HG02588 (cell line): ENCODE data around the gene POLR3GL.

ENCODE experiments used
- ATAC-seq: cut with Tn5 transposase; IDR thresholded peaks from one replicate; pipeline ENCODE4 v1.9.1; 2021; ENCODE audit warnings: mild to moderate bottlenecking, moderate library complexity; ENCODE audit not compliant: unreplicated experiment

The POLR3GL gene

DNA sequence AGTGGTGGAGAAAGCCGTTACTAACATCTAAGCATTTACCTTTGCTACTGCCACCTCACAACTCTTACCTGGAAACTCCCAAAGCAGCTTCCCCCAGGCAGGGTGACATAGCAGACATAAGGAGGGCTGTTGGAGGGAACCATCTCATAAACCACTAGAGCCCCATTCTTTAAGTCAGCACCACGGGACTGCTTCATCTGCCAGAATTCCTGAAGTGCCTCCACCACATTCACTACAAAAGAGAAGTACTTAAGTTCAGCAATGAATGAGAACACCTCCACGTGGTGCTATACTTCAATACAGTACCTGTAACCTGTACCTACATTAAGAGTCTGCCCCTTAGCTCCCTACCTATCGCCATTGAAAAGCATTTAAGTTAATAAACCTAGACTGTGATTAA is 16.9 kb upstream of the POLR3GL start:
- no peak for ATAC-seq

DNA sequence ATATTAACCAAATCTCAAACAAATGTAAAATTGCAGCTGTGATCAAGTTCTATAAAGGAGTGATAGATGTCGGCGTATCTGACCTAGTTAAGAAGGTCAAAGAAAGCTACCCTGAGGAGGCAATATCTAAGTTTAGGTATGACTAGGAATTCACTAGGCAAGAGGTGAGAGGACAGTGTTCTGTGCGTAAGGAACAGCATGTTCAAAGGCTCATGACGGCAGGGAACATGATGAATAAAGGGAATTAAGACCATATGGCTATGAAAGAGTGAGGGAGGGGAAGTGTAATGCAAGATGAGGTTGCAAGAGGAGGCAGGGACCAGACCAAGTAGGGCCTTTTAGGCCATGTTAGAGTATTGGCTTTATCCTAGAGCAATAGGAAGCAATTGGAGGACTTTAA is 15.3 kb upstream of the POLR3GL start:
- no peak for ATAC-seq

DNA sequence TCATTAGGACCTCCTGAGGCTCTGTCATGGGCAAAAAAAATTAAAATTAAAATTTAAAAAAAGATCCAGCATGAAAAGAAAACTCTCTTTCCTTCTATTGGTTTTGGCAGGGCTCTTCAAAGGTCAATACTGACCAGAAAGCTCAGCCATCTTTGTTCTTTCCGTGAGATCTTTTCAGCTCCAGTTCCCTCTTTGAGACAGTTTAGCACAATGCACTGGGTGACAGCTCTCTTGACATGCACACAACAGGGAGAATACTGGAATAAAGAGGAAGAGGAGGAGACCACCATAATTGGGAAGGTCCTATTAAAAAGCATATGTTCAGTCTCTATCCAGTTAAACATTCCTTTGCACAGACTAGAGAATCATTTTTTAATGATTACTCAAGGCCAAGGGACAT is 13.0 kb upstream of the POLR3GL start:
- ATAC-seq = no peak

DNA sequence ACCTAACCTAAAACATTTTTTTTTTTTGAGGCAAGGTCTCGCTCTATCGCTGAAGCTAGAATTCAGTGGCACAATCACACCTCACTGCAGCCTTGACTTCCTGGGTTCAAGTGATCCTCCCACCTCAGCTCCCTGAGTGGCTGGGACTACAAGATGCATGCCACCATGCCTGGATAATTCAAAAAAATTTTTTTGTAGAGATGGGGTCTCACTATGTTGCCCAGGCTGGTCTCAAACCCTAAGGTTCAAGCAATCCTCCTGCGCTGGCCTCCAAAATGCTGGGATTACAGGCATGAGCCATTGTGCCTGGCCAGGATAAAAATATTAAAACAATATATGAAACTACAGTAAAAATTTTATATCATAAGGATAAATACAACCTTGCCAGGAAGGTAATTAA is 11.6 kb upstream of the POLR3GL start:
- ATAC-seq = no peak

DNA sequence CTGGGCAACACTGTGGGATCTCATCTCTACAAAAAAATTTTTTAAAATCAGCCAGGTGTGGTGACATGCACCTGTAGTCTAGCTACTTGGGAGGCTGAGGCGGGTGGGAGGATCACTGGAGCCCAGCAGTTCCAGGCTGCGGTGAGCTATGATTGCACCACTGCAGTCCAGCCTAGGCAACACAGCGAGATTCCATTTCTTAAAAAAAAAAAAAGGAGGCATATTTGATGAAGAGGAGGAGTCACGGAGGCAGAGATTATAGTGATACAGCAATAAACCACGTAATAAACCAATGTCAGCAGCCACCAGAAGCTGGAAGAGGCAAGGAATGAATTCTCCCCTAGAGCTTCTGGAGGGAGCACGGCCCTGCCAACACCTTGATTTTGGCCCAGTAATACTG is 10.6 kb upstream of the POLR3GL start:
- ATAC-seq = no peak

DNA sequence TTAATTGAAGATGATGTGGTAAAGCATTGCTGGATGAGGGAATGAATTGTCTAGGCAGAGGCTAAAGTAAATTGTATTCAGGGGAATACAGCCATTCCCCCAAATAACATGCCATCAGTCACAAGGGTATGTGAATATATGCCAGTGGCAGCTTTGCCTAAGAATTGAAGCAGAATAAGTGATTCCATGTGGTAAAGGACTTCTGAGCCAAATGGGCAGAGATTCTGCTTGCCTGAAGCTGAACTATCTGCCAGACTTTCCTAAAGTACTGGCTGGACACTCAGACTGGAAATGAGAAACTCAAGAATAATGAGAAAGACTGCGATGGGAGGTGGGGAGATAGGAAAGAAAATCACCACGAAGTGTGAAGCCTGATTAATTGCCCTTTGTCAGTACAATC is 9.1 kb upstream of the POLR3GL start:
- no peak for ATAC-seq

DNA sequence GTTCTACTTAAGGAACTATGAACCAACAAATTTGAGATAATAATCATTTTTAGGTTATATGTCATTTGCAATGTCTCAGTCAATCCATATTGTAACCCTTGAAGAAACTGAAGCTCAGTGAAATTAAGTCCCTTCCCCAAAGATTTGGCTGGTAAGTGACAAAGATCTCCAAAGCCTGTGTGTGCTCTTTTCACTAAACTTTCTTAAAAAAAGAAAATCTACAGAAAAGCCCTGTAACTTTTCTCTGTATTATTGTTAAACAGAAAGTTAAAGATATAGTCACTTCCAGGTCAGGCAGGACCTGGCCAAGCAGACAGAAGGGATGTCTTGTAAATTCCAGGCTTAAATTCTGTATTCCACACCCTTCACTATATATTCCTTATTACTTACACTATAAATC is 8.1 kb upstream of the POLR3GL start:
- no peak for ATAC-seq

DNA sequence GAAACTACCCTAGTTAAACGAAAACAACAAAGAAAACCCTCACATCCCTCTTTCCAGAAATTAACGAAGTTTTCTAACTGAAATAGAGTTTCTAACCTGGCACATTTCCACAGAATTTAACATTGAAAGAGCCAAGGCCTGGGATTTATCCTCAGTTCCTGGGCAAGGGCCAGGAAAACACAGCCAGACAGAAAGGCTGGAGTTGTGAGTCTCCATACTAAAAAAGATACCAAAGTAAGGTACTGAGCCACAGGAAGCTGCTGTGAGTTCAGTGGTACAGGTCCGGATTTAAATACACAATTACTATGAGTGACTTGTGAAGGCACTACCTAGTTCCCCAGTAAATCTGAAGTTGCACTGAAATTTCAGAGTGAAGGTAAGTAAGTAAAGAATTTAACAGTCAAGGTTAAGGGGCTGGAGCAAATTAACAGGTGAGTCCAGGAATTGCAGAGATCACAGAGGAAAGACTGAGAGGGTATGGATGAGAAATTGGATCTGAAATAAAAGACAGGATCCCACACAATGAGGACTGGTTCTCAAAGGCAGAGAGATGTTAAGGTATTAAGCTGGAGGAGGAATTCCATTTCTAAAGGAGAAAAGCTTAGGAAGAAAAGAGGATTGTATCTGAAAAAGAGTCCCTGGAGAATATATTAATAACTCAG is 7.6 kb upstream of the POLR3GL start:
- no peak for ATAC-seq

DNA sequence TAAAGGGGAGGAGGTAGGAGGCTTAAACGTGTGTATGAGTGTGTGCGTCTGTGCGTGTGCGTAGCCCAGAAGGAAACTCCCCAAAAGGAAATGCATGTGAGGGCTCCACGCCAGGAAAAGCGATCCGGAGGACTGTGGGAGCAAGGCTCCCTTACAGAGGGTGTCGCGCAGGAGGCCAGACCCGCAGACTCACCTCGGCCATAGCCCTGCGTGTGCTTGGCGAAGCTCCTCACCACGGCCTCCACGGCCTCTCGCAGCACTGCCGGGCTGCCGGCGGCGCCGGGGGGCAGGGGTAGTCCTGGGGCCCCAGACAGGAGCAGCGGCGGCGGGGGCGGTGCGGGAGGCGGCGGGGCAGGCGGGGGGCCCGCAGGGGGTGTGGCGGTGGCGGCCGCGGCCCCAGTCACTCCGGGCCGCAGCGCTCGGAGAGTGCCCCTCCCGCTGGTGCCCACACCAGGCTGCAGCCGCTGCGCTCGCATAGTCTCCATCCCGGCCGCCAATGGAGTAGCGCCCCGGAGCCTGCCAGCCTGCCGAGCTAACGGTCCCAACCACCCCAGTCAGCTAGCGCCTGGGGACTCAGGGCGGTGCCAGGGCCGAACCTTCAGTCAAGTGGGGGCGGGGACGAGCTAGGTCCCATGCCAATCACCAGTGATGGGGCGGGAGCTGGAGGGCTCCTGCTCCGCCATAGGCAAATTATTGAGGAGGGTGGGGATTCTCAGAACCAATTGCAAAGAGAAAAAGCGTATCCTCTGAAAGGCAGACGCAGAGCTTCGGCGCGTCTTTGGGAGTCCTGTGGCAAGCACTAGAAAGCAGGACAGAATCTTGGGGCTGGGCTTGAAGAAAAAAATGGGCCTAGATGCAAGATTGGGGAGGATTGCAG is 6.8 kb upstream of the POLR3GL start, which contains the start of gene LIX1L:
Gene LIX1L (minus strand): TSS at position 575 of the 877 bp plus-strand sequence. CDS start 90 bp downstream, at position 485.
- ATAC-seq = peak; percentile 89

DNA sequence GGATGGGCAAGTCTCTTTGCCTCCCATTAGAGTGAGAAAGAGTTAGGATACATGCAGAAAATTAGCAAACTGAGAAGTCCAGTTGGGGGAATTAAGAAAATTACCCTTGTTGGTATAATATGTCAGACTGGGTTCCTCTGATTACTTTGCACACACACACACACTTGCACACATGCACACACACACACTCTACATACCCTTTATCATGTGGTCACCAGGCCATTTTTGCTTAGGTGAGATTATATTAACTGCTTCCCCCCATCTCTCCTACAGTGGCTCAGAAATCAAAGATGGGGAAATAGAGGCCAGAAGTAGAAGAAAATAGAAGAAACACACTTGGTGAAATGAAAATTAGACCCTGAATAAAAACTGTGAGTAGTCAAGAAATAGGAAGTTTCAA is 5.8 kb upstream of the POLR3GL start:
- no peak for ATAC-seq

DNA sequence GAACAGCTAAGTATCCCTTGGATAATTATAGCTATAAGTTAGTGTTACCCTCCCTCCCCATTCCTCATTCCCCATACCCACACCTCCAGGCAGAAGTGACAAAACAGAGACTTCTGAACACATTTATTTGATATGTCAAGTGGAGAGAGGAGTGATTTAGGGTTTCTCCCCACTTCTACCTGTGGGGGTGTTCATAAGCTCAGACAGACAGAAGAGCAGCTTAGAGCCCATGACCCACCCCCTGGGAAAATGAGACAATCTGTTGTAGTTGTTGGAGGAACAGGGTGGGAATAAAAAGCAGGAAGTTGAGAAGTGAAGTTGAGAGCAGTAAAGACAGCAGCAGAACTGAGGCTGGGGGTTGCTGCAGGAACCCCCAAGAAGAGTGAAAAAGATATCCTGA is 5.2 kb upstream of the POLR3GL start:
- ATAC-seq = no peak

DNA sequence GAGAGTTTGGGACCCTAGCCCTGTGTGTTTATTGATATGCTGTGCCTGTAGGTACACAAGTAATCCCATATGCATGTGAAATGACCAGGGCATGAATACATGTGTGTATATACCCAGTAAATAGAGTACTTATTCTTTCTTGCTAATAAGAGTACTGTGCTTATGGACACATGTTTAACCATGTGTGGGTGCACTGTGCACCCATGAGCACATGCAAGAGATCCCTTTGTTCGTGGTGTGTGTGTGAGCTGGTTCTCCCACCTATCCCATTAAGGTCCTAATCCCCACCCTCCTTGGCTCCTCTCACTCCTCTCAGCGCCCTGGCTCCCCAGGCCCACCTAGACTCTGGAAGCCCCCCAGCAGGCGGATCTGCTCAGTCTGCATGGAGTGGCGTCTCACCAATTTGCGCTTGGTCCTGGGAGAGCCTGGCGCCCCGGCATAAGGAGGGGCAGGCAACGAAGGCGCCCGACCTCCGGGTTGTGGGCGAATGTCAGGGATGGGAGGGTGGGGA is 4.5 kb upstream of the POLR3GL start:
- ATAC-seq = no peak

DNA sequence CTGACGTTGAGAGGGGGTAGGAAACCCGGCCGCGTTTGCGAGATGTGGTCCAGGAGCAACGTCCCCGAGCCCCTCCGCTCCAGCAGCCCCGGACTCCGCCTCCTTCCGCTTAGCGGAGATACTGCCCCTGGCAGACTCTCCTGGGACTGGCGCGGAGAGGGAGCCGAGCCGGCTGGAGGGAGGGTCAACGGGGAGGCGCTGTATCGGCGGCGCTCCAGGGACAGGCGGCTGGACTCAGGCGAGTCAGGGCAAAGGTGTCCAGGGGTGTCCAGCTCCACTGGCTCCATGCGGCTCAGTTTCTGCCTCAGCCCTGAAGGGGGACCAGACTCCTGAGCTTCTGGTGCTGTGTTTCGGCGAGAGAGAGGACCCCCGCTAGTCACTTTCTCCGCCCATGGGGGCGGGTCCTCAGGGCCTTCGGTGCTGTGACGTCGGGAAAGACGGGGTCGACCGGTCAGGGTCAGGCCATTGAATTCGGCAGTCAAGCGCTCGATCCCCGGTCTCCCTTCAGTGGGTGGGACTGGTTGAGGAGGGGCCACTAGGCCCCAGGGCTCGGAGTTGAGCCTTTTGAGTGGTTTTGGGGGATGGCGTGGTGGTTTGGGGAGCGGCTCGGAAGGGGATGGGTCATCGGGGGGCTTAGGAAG is 3.9 kb upstream of the POLR3GL start:
- no peak for ATAC-seq

DNA sequence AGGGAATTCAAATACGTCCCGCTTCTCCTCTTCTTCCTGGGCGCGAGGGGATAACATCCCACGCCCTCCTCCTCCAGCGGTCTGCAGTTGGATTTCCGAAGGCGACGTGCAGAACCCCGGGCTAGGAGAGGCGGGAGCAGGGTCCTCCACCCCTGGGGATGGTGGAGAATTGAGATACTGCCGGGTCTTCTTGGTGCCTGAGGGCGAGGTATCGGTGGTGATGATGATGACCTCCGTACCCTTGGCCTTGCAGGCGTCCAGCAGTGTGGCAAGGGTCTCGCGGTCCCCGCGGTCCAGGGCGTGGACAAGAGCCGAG is 3.4 kb upstream of the POLR3GL start:
- ATAC-seq = no peak

DNA sequence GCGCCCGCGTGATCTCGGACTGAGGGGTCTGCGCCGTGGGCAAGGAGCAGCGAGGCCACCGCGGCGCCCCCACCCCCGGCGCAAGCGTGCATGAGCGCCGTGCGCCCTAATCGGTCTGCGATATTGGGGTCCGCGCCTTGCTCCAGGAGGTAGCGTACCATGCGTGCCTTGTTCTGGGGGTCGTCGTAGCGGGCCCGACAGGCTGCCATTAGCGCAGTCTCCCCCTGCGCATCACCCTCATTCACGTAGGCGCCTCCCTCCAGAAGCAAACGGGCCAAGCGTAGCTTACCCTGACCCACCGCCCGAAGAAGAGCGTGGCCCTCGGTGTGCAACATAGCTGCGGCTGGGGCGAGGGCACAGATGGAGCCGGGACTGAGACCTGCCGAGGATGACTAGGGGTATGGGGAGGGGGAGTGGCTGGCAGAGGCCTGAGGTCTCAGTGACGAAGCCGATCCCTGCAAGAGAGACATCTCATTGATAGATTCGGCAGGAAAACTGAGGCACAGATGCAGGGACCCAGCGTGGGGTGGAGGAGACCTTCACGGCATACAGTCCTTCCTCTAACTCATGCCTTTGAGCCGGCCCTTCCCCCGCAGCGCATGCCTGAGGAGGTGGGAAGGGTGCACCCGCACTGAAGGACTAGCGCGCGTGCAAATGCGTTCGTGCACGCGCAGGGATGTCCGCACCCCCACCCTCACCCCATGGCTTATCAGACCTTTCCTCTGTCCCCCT is 2.9 kb upstream of the POLR3GL start:
- ATAC-seq = no peak

DNA sequence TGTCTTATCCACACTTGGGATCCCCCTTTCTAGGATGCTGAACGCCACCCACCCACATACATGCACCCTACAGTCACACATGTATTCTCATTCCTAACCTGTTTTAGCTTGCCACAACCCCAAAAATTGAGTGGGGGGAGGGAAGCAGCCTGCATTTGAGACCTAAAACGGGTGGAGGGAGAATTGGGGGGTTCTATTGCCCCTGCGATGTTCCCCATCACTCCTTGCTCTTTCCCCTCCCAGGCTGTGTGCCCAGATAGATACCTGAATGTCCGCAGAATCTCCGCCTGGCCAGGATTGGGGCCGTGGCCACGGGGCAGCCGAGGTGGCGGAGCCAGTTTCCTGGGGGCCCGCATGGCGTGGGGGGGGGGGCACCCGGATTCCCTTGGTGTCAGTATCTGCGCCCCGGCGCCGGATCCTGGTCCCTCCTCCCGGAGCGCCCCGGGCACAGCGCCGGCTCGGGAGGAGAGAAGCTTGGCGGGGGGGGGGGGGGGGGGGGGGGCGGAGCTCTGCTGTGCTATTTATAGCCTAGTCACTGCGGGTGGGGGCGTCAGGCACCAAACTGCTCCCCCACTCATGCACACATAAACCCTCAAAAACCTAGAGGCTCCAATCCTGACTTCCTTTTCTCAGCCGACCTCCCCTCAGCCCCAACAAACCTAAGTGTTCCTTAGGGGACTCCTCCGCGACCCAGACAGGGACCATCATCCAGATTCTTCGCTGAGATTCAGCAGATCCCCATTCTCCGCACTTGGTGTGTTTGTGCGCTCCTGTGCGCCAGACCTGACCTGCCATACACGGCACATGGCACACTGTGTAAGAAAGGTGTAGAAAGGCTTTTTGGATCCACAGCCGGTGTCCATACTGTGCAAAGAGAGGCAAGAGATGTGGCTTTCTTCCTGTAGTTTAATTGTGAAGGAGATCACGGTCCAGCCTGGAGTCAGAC is 2.1 kb upstream of the POLR3GL start:
- no peak for ATAC-seq

DNA sequence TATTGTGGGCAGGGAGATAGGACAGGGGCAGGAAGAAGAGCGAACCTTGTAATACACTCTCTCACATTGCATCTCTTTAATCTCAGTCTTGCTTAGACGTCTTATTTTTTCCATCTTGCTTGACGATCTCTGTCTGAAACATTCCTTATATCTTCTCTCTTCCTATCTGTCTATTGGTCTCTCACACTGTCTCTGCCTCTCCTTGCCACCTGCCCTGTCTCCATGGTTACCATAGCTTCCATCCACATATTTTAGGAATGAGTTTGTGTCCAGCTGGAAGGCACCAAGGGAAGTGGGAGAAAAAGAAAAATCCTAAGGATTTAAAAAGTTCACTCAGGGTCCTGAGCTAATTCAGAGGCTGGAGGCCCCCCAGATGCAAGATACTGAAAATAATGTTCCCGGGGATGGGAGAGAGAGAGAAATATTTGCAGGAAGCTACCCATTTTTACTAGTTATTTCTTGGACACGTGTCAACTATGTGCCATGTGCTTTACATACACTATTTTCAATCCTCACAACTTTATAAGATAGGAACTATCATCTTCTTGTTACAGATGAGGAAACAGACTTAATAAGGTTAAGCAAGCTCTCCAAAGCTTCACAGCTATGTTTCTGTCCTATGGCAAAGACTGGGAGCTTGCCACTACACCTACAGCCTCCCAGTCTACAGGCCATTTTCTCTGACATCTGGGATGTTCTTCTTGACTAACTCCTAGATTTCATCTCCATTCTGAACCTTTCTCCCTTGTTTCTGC is 1.0 kb upstream of the POLR3GL start:
- ATAC-seq = no peak

DNA sequence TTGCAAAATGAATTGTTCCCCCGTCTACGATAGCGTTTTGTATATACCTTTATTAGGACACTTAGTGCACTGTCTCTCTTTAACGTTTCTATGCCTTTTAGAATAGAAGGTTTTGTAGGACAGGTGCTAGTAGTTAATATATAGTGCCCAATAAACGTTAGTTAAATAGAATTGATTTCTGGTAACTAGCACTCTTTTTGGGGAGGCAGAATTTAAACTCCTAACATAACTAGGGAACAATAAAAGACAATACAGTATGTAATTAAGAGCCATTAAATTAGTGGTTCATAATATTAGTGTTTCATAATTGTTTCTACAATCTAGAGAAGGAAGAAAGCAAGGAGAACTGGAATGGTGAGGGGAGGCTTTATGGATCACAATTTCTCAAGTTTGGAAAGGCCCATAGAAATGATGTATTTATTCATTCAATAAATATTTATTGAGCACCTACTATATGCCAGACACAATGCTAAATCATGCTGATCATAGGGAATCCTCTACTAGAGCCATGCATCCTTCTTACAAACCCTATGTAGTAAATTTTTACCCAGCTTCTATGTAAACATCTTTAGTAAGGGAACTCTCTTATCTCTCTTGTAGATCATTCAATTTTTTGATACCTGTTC is 742 bp downstream of the POLR3GL start:
- ATAC-seq = no peak

DNA sequence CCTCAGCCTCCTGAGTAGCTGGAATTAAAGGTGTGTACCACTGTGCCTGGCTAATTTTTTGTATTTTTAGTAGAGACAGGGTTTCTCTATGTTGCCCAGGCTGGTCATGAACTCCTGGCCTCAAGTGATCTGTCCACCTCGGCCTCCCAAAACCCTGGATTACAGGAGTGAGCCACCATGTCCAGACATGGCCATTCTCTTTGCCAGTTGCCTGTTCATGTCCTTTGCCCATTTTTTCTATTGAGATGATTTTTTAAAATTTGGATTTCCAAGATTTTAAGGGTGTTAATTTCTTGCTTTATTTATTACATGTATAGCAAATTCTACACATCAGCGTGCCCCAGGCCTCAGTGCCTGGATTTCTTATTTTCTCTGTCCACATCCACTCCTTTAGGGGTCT is 2.8 kb downstream of the POLR3GL start:
- ATAC-seq = no peak
